SK-N-SH (cell line): Measurements from ENCODE around the gene THAP12. TPM values are rescaled to one million over a fixed set of nuclear protein-coding genes. Genes with fewer than 3 reads are reported as not detected.
A peak's percentile ranks its signal among the peaks of the same experiment; 100 is the strongest.

Source experiments
- CTCF ChIA-PET: fragments of 300-600, 350-600 bp; formaldehyde crosslinking; extraction: SDS; loops from one replicate; lab custom pipeline; 2021; lab: Yijun Ruan, JAX
- POLR2A ChIA-PET: fragments of 350-600 bp; sonication (Branson Sonifier 250); formaldehyde crosslinking; extraction: SDS; loops from one replicate; lab custom pipeline; 2020; ENCODE audit warnings: antibody characterized with exemption, inconsistent platforms; lab: Yijun Ruan, JAX
- DNase-seq: peaks from one replicate; pipeline ENCODE4 v3.0.0; 2012
- H2AFZ ChIP-seq: fragments of 200-600 bp; sonication (generic); 2 replicates; pipeline ENCODE4 v1.8.1; 2016; ENCODE audit warnings: antibody characterized with exemption, mild to moderate bottlenecking, low read depth
- H3F3A ChIP-seq: fragments of 200-600 bp; sonication (generic); replicated peaks from 2 replicates; pipeline ENCODE3; 2016; ENCODE audit warnings: antibody characterized with exemption, mild to moderate bottlenecking; ENCODE audit not compliant: insufficient read depth
- H3K27ac ChIP-seq, 2 experiments: fragments of 200-500 bp in 1 of 2; fragments of 200-600 bp in 1 of 2; sonication (Bioruptor generic) in 1 of 2; sonication (generic), shearing (Covaris generic) in 1 of 2; 2 replicates each; pipeline versions ENCODE4 v1.5.1 to v1.6.1; 2014 to 2016; ENCODE audit warnings: low read depth in 2 of 2, inconsistent platforms in 1 of 2, low read length in 1 of 2, mild to moderate bottlenecking in 1 of 2, mixed read lengths in 1 of 2
- H3K27me3 ChIP-seq: fragments of 200-600 bp; sonication (generic), shearing (Covaris generic); 2 replicates; pipeline ENCODE4 v1.6.1; 2016; ENCODE audit warnings: mixed run types; ENCODE audit not compliant: insufficient read depth
- H3K36me3 ChIP-seq, 2 experiments: fragments of 200-500 bp in 1 of 2; fragments of 200-600 bp in 1 of 2; sonication (Bioruptor generic) in 1 of 2; sonication (generic) in 1 of 2; replicated peaks in 1 of 2; 2 replicates each; pipeline versions ENCODE3 to v1.5.1; 2014 to 2016; ENCODE audit warnings: low read length in 1 of 2, mild to moderate bottlenecking in 1 of 2; ENCODE audit not compliant: insufficient read depth in 2 of 2, control insufficient read depth in 1 of 2
- H3K4me1 ChIP-seq, 2 experiments: fragments of 200-500 bp in 1 of 2; fragments of 200-600 bp in 1 of 2; sonication (Bioruptor generic) in 1 of 2; sonication (generic), shearing (Covaris generic) in 1 of 2; 2 replicates each; pipeline versions ENCODE4 v1.5.1 to v1.6.1; 2014 to 2016; ENCODE audit warnings: low read depth in 1 of 2, low read length in 1 of 2, mixed run types in 1 of 2; ENCODE audit not compliant: insufficient read depth in 2 of 2, control insufficient read depth in 1 of 2
- H3K4me2 ChIP-seq: fragments of 200-600 bp; sonication (generic), shearing (Covaris generic); 2 replicates; pipeline ENCODE4 v1.6.1; 2017; ENCODE audit warnings: mixed run types
- H3K4me3 ChIP-seq, 2 experiments: fragments of 200-500 bp in 1 of 2; fragments of 200-600 bp in 1 of 2; sonication (Bioruptor generic) in 1 of 2; sonication (generic), shearing (Covaris generic) in 1 of 2; 2 replicates each; pipeline versions ENCODE4 v1.5.1 to v1.8.1; 2014 to 2016; ENCODE audit warnings: low read depth in 2 of 2, inconsistent platforms in 1 of 2, low read length in 1 of 2, mild to moderate bottlenecking in 1 of 2, mixed read lengths in 1 of 2, moderate library complexity in 1 of 2
- H3K79me2 ChIP-seq: fragments of 200-600 bp; sonication (generic); 2 replicates; pipeline ENCODE4 v1.8.1; 2017; ENCODE audit warnings: mild to moderate bottlenecking; ENCODE audit not compliant: insufficient read depth
- H3K9ac ChIP-seq: fragments of 200-600 bp; sonication (generic); 2 replicates; pipeline ENCODE4 v1.6.1; 2017; ENCODE audit warnings: mixed run types
- H3K9me2 ChIP-seq: fragments of 200-600 bp; sonication (generic); 2 replicates; pipeline ENCODE4 v1.6.1; 2017; ENCODE audit warnings: mixed run types
- H3K9me3 ChIP-seq: fragments of 200-600 bp; sonication (generic); 2 replicates; pipeline ENCODE4 v1.6.1; 2017; ENCODE audit warnings: mixed run types, mild to moderate bottlenecking, moderate library complexity
- H4K20me1 ChIP-seq: fragments of 200-600 bp; sonication (generic); 2 replicates; pipeline ENCODE4 v1.6.1; 2017; ENCODE audit warnings: mild to moderate bottlenecking, mixed run types; ENCODE audit not compliant: insufficient read depth
- CHD2 ChIP-seq: fragments of 150-350 bp; IDR thresholded peaks from 2 replicates; pipeline ENCODE4 v1.6.1; 2018; ENCODE audit warnings: low read length; ENCODE audit not compliant: partially characterized antibody
- ELF1 ChIP-seq: IDR thresholded peaks from 2 replicates; pipeline ENCODE4 v1.4.0; 2012
- EP300 ChIP-seq, 2 experiments: IDR thresholded peaks; 2 replicates each; pipeline versions ENCODE4 v1.4.0 to v1.6.1; 2012; ENCODE audit warnings: borderline replicate concordance in 1 of 2, low read depth in 1 of 2, low read length in 1 of 2
- EZH2phosphoT487 ChIP-seq: fragments of 200-600 bp; sonication (generic); IDR thresholded peaks from 2 replicates; pipeline ENCODE4 v1.6.1; 2017; ENCODE audit warnings: low read depth, mixed run types, mild to moderate bottlenecking, antibody characterized with exemption, moderate library complexity, borderline replicate concordance
- FOSL2 ChIP-seq: IDR thresholded peaks from 2 replicates; pipeline ENCODE4 v1.4.0; 2012; ENCODE audit warnings: low read depth, mild to moderate bottlenecking, moderate library complexity, borderline replicate concordance
- FOXJ3 ChIP-seq: sonication (generic); formaldehyde crosslinking; IDR thresholded peaks from 2 replicates; pipeline ENCODE4 v1.5.1; 2020; ENCODE audit warnings: mild to moderate bottlenecking, missing genetic modification reagents
- GATA2 ChIP-seq: sonication (generic); formaldehyde crosslinking; IDR thresholded peaks from 2 replicates; pipeline ENCODE4 v1.5.0; 2020; ENCODE audit warnings: mild to moderate bottlenecking, missing genetic modification reagents
- MXI1 ChIP-seq: IDR thresholded peaks from 2 replicates; pipeline ENCODE4 v1.6.1; 2012; ENCODE audit warnings: mild to moderate bottlenecking, low read depth, low read length, improper control_type of control experiment
- NFIC ChIP-seq: IDR thresholded peaks from 2 replicates; pipeline ENCODE4 v1.4.0; 2012; ENCODE audit warnings: borderline replicate concordance
- NRF1 ChIP-seq: IDR thresholded peaks from 2 replicates; pipeline ENCODE4 v1.6.1; 2012; ENCODE audit warnings: low read depth, mild to moderate bottlenecking, low read length
- POLR2AphosphoS5 ChIP-seq: IDR thresholded peaks from 2 replicates; pipeline ENCODE4 v1.6.1; 2012; ENCODE audit warnings: low read depth, low read length
- SMC3 ChIP-seq: IDR thresholded peaks from 2 replicates; pipeline ENCODE4 v1.6.1; 2012; ENCODE audit warnings: low read depth, low read length, improper control_type of control experiment
- TCF12 ChIP-seq: IDR thresholded peaks from 2 replicates; pipeline ENCODE4 v1.4.0; 2012
- YY1 ChIP-seq: IDR thresholded peaks from 2 replicates; pipeline ENCODE4 v1.4.0; 2012; ENCODE audit warnings: low read depth, mild to moderate bottlenecking
- WGBS: methylation state at CpG from one replicate; pipeline ENCODE4 v1.1.6; 2017; ENCODE audit warnings: low lambda C conversion rate; 5-methylcytosine and 5-hydroxymethylcytosine counted together
- polyA plus RNA-seq, 3 experiments: library from polyadenylated mRNA; depleted of rRNA; stranded (reverse); fragments of >200 nt; gene quantifications; 2 replicates each; pipeline ENCODE4 v1.2.3, GENCODE V29; 2012
- TF ChIP-seq, protein P1 (sequence below): fragments of 150-350 bp; IDR thresholded peaks from 2 replicates; pipeline ENCODE4 v1.6.1; 2017; ENCODE audit warnings: antibody characterized with exemption, low read length, low read depth, borderline replicate concordance
- TF ChIP-seq, protein P2 (sequence below): IDR thresholded peaks from 2 replicates; pipeline ENCODE4 v1.4.0; 2012; ENCODE audit warnings: low read depth
- TF ChIP-seq, protein P3 (sequence below): fragments of 150-350 bp; IDR thresholded peaks from 2 replicates; pipeline ENCODE4 v1.6.1; 2016; ENCODE audit warnings: mild to moderate bottlenecking, low read depth, low read length
- TF ChIP-seq, protein P4 (sequence below): IDR thresholded peaks from 2 replicates; pipeline ENCODE4; 2012
- TF ChIP-seq, protein P5 (sequence below): IDR thresholded peaks from 2 replicates; pipeline ENCODE4 v1.6.1; 2012; ENCODE audit warnings: mild to moderate bottlenecking, low read depth, low read length, moderate library complexity

Gene THAP12
- polyA plus RNA-seq, 1 of the 3 experiments (the other 2 are of a cell fraction), result 14.9 TPM

DNA sequence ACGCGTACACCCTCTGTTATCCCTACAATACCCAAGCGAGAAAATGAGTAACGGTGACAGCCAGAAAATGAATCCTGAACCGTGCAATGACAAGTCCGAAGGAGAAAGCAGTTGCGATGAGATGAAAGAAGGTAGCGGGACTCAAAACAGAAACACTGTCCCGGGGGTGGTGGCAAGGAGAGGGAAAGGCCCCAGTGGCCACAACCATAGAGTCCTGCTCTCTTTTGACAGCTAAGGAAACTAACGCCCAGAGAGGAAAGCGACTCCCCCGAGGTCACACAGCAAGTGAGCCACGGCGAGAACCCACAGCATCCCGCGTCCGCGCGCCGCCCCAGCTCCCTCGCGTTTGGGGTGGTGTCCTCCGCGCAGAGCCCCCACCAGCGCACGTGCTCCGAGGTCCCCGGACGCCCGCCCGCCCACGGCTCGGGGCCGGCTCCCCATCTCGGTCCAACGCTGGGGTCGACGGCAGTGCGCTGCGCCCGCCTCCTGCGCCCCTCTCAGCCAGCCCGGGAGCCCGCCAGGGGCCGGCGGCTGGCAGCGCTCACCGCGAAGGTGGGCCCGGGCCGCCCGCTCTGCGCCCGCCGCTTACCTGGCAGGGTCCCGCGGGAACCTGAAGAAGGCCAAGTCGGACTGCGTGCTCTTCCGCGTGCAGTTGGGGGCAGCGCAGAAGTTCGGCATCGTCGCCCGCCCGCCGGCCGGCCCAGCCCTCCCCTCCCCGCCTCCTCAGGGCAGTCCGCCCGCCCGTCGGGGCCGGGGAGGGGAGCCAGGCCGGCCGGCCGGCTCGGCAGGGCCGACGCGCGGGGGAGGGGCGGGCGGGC, 564 bp downstream of the THAP12 start:
- Histone ChIP-seq H3K27me3 (no peaks in the 10 kb centered on the region), H3F3A (no peaks in the 10 kb centered on the region), H3K9ac (peak overlapping the region; percentile 86), H3K9me3 (no peaks in the 10 kb centered on the region), H3K36me3 (no peaks in the 10 kb centered on the region), H3K4me1 (peaks cover 17 to 25% of the 10 kb centered on the region in 2 experiments; a peak in 3 of 4 replicates), H3K4me2 (peak overlapping the region; percentile 86), H2AFZ (peak overlapping the region; percentile 78; the same call in 1 of the 2 replicates)
- POLR2A ChIA-PET, result no interaction called here
- TF ChIP-seq FOSL2 (no peak), POLR2AphosphoS5 (no peak), CHD2 (no peak), NFIC (no peak), EZH2phosphoT487 (no peak), TCF12 (no peak), YY1 (no peak), MXI1 (no peak), ELF1 (no peak), FOXJ3 (no peak)
- TF ChIP-seq, protein P1, sequence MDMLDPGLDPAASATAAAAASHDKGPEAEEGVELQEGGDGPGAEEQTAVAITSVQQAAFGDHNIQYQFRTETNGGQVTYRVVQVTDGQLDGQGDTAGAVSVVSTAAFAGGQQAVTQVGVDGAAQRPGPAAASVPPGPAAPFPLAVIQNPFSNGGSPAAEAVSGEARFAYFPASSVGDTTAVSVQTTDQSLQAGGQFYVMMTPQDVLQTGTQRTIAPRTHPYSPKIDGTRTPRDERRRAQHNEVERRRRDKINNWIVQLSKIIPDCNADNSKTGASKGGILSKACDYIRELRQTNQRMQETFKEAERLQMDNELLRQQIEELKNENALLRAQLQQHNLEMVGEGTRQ, result no peak
- TF ChIP-seq, protein P2, sequence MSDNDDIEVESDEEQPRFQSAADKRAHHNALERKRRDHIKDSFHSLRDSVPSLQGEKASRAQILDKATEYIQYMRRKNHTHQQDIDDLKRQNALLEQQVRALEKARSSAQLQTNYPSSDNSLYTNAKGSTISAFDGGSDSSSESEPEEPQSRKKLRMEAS, result no peak
- TF ChIP-seq, protein P3, sequence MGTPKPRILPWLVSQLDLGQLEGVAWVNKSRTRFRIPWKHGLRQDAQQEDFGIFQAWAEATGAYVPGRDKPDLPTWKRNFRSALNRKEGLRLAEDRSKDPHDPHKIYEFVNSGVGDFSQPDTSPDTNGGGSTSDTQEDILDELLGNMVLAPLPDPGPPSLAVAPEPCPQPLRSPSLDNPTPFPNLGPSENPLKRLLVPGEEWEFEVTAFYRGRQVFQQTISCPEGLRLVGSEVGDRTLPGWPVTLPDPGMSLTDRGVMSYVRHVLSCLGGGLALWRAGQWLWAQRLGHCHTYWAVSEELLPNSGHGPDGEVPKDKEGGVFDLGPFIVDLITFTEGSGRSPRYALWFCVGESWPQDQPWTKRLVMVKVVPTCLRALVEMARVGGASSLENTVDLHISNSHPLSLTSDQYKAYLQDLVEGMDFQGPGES, result no peak
- TF ChIP-seq, all 33 proteins: peak for 0
- CTCF ChIA-PET, result interaction anchor here (1.4 kb wide), 1 partner anchor 132 kb away, joined by 3 read pairs; no protein-coding TSS in a partner anchor
- Histone ChIP-seq H3K27ac (peak overlapping the region; percentile 46 to 74; a peak in 3 of 4 replicates), H3K4me3 (peak overlapping the region; percentile 78 to 85), H3K9me2 (no peaks in the 10 kb centered on the region), H3K79me2 (peaks cover 52% of the 10 kb centered on the region), H4K20me1 (peaks cover 23% of the 10 kb centered on the region)
- 4% methylated on average over 26 of the region's 85 CpGs for WGBS
- peak; percentile 71 for DNase-seq

DNA sequence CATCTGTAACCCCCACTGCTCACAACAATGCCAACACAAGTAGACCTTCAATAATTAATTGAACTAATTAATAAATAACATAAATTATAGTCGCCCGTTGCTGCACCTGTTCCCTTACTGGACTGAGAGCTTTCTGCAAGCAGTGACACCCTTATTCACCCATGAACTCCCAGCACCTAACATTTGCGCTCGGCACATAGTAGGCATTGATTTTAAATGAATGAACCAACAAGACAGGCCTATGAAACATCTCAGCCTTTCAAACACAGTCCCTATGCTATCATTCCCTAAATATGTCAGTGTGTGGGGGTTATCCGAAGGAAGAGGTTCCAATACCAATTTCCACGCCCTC, 1.1 kb downstream of the THAP12 start:
- CTCF ChIA-PET, result interaction anchor here (1.4 kb wide), 1 partner anchor 133 kb away, joined by 3 read pairs; no protein-coding TSS in a partner anchor
- Histone ChIP-seq H4K20me1 (peaks cover 28% of the 10 kb centered on the region), H3K79me2 (peaks cover 58% of the 10 kb centered on the region), H2AFZ (0 out of 2 replicates have a peak overlapping the region, but pooled peaks have one; percentile 78), H3K36me3 (no peaks in the 10 kb centered on the region), H3K9me2 (no peaks in the 10 kb centered on the region), H3K27ac (no peak overlapping the region), H3K4me2 (peak overlapping the region; percentile 86), H3K4me3 (peak overlapping the region; percentile 78 to 85), H3K4me1 (peaks cover 17 to 26% of the 10 kb centered on the region in 2 experiments; a peak in 3 of 4 replicates), H3F3A (no peaks in the 10 kb centered on the region), H3K9ac (peak overlapping the region; percentile 86), H3K9me3 (no peaks in the 10 kb centered on the region), H3K27me3 (no peaks in the 10 kb centered on the region)
- 41% methylated on average over 6 of the region's 6 CpGs for WGBS
- POLR2A ChIA-PET, result no interaction called here
- DNase-seq, result no peak
- TF ChIP-seq, protein P4, sequence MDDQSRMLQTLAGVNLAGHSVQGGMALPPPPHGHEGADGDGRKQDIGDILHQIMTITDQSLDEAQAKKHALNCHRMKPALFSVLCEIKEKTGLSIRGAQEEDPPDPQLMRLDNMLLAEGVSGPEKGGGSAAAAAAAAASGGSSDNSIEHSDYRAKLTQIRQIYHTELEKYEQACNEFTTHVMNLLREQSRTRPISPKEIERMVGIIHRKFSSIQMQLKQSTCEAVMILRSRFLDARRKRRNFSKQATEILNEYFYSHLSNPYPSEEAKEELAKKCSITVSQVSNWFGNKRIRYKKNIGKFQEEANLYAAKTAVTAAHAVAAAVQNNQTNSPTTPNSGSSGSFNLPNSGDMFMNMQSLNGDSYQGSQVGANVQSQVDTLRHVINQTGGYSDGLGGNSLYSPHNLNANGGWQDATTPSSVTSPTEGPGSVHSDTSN, result no peak
- TF ChIP-seq, protein P1, result no peak
- TF ChIP-seq NRF1 (no peak), SMC3 (no peak), EP300 (IDR thresholded peaks at IDR 0.05; ENCODE audit: borderline replicate concordance in 1 of 2, low read depth in 1 of 2, low read length in 1 of 2) (no peak), FOSL2 (no peak), GATA2 (CRISPR knock-in tag) (no peak), MXI1 (no peak), ELF1 (no peak)
- TF ChIP-seq, protein P5, sequence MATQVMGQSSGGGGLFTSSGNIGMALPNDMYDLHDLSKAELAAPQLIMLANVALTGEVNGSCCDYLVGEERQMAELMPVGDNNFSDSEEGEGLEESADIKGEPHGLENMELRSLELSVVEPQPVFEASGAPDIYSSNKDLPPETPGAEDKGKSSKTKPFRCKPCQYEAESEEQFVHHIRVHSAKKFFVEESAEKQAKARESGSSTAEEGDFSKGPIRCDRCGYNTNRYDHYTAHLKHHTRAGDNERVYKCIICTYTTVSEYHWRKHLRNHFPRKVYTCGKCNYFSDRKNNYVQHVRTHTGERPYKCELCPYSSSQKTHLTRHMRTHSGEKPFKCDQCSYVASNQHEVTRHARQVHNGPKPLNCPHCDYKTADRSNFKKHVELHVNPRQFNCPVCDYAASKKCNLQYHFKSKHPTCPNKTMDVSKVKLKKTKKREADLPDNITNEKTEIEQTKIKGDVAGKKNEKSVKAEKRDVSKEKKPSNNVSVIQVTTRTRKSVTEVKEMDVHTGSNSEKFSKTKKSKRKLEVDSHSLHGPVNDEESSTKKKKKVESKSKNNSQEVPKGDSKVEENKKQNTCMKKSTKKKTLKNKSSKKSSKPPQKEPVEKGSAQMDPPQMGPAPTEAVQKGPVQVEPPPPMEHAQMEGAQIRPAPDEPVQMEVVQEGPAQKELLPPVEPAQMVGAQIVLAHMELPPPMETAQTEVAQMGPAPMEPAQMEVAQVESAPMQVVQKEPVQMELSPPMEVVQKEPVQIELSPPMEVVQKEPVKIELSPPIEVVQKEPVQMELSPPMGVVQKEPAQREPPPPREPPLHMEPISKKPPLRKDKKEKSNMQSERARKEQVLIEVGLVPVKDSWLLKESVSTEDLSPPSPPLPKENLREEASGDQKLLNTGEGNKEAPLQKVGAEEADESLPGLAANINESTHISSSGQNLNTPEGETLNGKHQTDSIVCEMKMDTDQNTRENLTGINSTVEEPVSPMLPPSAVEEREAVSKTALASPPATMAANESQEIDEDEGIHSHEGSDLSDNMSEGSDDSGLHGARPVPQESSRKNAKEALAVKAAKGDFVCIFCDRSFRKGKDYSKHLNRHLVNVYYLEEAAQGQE, result no peak
